HG03354 (cell line): ENCODE data around the gene PAX5.

Experiments used
- ATAC-seq: cut with Tn5 transposase; IDR thresholded peaks from one replicate; pipeline ENCODE4 v1.9.1; 2021; ENCODE audit warnings: mild to moderate bottlenecking; ENCODE audit not compliant: unreplicated experiment, poor library complexity, severe bottlenecking

Gene PAX5

GRCh38 chr9:36966371-36967097, 67.5 kb downstream of the PAX5 start:
- ATAC-seq = no peak

GRCh38 chr9:36964791-36965190, 69.3 kb downstream of the PAX5 start:
- no peak for ATAC-seq

GRCh38 chr9:36963346-36963745, 70.7 kb downstream of the PAX5 start:
- no peak for ATAC-seq

- ATAC-seq = no peak
Measured at GRCh38 chr9:36962691-36963090, 71.4 kb downstream of the PAX5 start.

GRCh38 chr9:36961561-36962325, 72.3 kb downstream of the PAX5 start:
- ATAC-seq = no peak

- no peak for ATAC-seq
Measured at GRCh38 chr9:36961051-36961450, 73.0 kb downstream of the PAX5 start.

GRCh38 chr9:36960575-36960955, 73.5 kb downstream of the PAX5 start:
- no peak for ATAC-seq

GRCh38 chr9:36959681-36960574, 74.1 kb downstream of the PAX5 start:
- ATAC-seq = no peak

GRCh38 chr9:36956908-36957307, 77.2 kb downstream of the PAX5 start:
- no peak for ATAC-seq

GRCh38 chr9:36950389-36950788, 83.7 kb downstream of the PAX5 start:
- ATAC-seq = no peak

GRCh38 chr9:36949466-36949865, 84.6 kb downstream of the PAX5 start:
- ATAC-seq = no peak

- no peak for ATAC-seq
Measured at GRCh38 chr9:36948051-36948450, 86.0 kb downstream of the PAX5 start.

- ATAC-seq = no peak
Measured at GRCh38 chr9:36946653-36947052, 87.4 kb downstream of the PAX5 start.

- ATAC-seq = no peak
Measured at GRCh38 chr9:36945999-36946398, 88.1 kb downstream of the PAX5 start.

GRCh38 chr9:36942891-36943290, 91.2 kb downstream of the PAX5 start:
- no peak for ATAC-seq

GRCh38 chr9:36941441-36941840, 92.6 kb downstream of the PAX5 start:
- ATAC-seq = no peak

- no peak for ATAC-seq
Measured at GRCh38 chr9:36940881-36941280, 93.2 kb downstream of the PAX5 start.

- no peak for ATAC-seq
Measured at GRCh38 chr9:36940500-36940853, 93.6 kb downstream of the PAX5 start.

- ATAC-seq = no peak
Measured at GRCh38 chr9:36939655-36940499, 94.2 kb downstream of the PAX5 start.

- no peak for ATAC-seq
Measured at GRCh38 chr9:36939214-36939613, 94.9 kb downstream of the PAX5 start.
